Left colon (tissue), 2 donors: Measurements from ENCODE around the gene TTC16. TPM values are rescaled to one million over a fixed set of nuclear protein-coding genes. Genes with fewer than 3 reads are reported as not detected.
A peak's percentile ranks its signal among the peaks of the same experiment; 100 is the strongest.
"Not testable (repeated sequence)": the region's sequence is repeated elsewhere in the genome, so short reads cannot be mapped to it uniquely, and the experiment has no call there.

ENCODE experiments used
- ATAC-seq: fragments of 200-7000 bp; cut with Tn5 transposase; one replicate; pipeline ENCODE4 v1.9.1; 2020; ENCODE audit warnings: mild to moderate bottlenecking, moderate library complexity
- DNase-seq, 2 donors: peaks; one replicate each; pipeline ENCODE4 v3.0.0-alpha.2; 2020
- intact Hi-C, 2 donors: fragments of 100-400 bp; cut with DNase I in 1 of 2; cut with micrococcal nuclease in 1 of 2; formaldehyde crosslinking; loops; one replicate each; pipeline versions ENCODE4 v1.11.2 to v1.14.0; 2022; cut with DNase I, micrococcal nuclease
- total RNA-seq, 2 donors: library from RNA; stranded (reverse); fragmentation: NEBNext Ultra II Directional; extraction: Animal tissue kit (Norgen Biotek cat#: 25700); gene quantifications; one replicate each; pipeline ENCODE4 v1.2.1, GENCODE V29; 2021
- donor health status: DM: no; HTN: no; CAD: no.
- donor health status: DM: yes; HTN: yes; CAD: no.

TTC16 gene
- total RNA-seq, 2 donors from 2014 or later, result 0.08 TPM; not detected in 1

GRCh38 chr9:127754099-127755060, 38.5 kb downstream of the TTC16 start:
- peak; percentile 48 for ATAC-seq
- no peak for DNase-seq
- intact Hi-C loops, result no loop called here

- ATAC-seq, result no peak
- DNase-seq, result no peak
- intact Hi-C loops, result no loop called here
Observed at GRCh38 chr9:127755061-127756060, 39.5 kb downstream of the TTC16 start.

- no peak for DNase-seq
- intact Hi-C loops, result no loop called here
Observed at GRCh38 chr9:127756233-127756632, 40.4 kb downstream of the TTC16 start.

GRCh38 chr9:127756776-127757175, 40.9 kb downstream of the TTC16 start:
- ATAC-seq, DNase-seq, intact Hi-C loops: not testable (repeated sequence)

More at GRCh38 chr9:127756233-127756632, 40.4 kb downstream of the TTC16 start:
- ATAC-seq, result no peak

- intact Hi-C loops, result no loop called here
- ATAC-seq, result no peak
- no peak for DNase-seq
Observed at GRCh38 chr9:127758843-127759242, 43.0 kb downstream of the TTC16 start.

- no peak for ATAC-seq
- no peak for DNase-seq
- intact Hi-C loops, result no loop called here
Observed at GRCh38 chr9:127761061-127761460, 45.2 kb downstream of the TTC16 start.

- intact Hi-C loops, result no loop called here
- ATAC-seq (no peak), DNase-seq (no peak)
Observed at GRCh38 chr9:127761491-127761956, 45.6 kb downstream of the TTC16 start.

GRCh38 chr9:127762111-127762676, 46.3 kb downstream of the TTC16 start:
- DNase-seq (no peak), ATAC-seq (no peak)
- intact Hi-C loops, result no loop called here

- intact Hi-C loops, result no loop called here
- peak in 1 of 2 donors; percentile 66 for DNase-seq
- peak; percentile 76 for ATAC-seq
Observed at GRCh38 chr9:127763918-127764384, 48.1 kb downstream of the TTC16 start.

- intact Hi-C loops, result no loop called here
- ATAC-seq (no peak), DNase-seq (no peak)
Observed at GRCh38 chr9:127765418-127765817, 49.5 kb downstream of the TTC16 start.

GRCh38 chr9:127767410-127767809, 51.5 kb downstream of the TTC16 start:
- no peak for ATAC-seq
- intact Hi-C loops, result no loop called here

GRCh38 chr9:127767909-127768331, 52.0 kb downstream of the TTC16 start:
- intact Hi-C loops, result no loop called here
- no peak for DNase-seq
- no peak for ATAC-seq

More at GRCh38 chr9:127767410-127767809, 51.5 kb downstream of the TTC16 start:
- no peak for DNase-seq

- no peak for DNase-seq
- ATAC-seq, result no peak
- intact Hi-C loops, result no loop called here
Observed at GRCh38 chr9:127768698-127769097, 52.8 kb downstream of the TTC16 start.

- intact Hi-C loops, result no loop called here
- ATAC-seq (no peak), DNase-seq (no peak)
Observed at GRCh38 chr9:127769101-127769500, 53.2 kb downstream of the TTC16 start.

- DNase-seq, result no peak
- ATAC-seq, result no peak
- intact Hi-C loops, result no loop called here
Observed at GRCh38 chr9:127769929-127770582, 54.2 kb downstream of the TTC16 start.

GRCh38 chr9:127770583-127770904, 54.7 kb downstream of the TTC16 start:
- ATAC-seq (no peak), DNase-seq (no peak)
- intact Hi-C loops, result no loop called here

- peak; percentile 98 for ATAC-seq
- intact Hi-C loops, result no loop called here
- DNase-seq, result peak; percentile 99
Observed at GRCh38 chr9:127770905-127771569, 55.2 kb downstream of the TTC16 start.
